Transverse colon (tissue), 3 donors: Measurements from ENCODE around the gene SEPTIN5.

Experiments used
- EP300 ChIP-seq: sonication (generic); formaldehyde crosslinking; IDR thresholded peaks from one replicate; pipeline ENCODE4 v1.6.1; 2017; ENCODE audit warnings: antibody characterized with exemption, low read depth
- POLR2A ChIP-seq: fragments of 450-650 bp; IDR thresholded peaks from one replicate; pipeline ENCODE4 v1.6.1; 2016; ENCODE audit warnings: antibody characterized with exemption, mild to moderate bottlenecking, moderate library complexity
- TF ChIP-seq, protein P1 (sequence below), 5 experiments: fragments of 200-600 bp in 3 of 5; fragments of 450-650 bp in 2 of 5; sonication (generic) in 3 of 5; IDR thresholded peaks; 1 replicate in 2 of 5; 2 replicates in 3 of 5; pipeline ENCODE4 v1.5.1; 2016 to 2017; ENCODE audit warnings: antibody characterized with exemption in 5 of 5, inconsistent platforms in 3 of 5, mild to moderate bottlenecking in 2 of 5, moderate library complexity in 1 of 5

GRCh38 chr22:19703869-19704268, 10.4 kb upstream of the SEPTIN5 start:
- TF ChIP-seq POLR2A (no peak), EP300 (no peak)
- TF ChIP-seq, protein P1, sequence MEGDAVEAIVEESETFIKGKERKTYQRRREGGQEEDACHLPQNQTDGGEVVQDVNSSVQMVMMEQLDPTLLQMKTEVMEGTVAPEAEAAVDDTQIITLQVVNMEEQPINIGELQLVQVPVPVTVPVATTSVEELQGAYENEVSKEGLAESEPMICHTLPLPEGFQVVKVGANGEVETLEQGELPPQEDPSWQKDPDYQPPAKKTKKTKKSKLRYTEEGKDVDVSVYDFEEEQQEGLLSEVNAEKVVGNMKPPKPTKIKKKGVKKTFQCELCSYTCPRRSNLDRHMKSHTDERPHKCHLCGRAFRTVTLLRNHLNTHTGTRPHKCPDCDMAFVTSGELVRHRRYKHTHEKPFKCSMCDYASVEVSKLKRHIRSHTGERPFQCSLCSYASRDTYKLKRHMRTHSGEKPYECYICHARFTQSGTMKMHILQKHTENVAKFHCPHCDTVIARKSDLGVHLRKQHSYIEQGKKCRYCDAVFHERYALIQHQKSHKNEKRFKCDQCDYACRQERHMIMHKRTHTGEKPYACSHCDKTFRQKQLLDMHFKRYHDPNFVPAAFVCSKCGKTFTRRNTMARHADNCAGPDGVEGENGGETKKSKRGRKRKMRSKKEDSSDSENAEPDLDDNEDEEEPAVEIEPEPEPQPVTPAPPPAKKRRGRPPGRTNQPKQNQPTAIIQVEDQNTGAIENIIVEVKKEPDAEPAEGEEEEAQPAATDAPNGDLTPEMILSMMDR (IDR thresholded peaks at IDR 0.05): no peak
